Measurements from ENCODE around the gene DMRT1.
"Not testable (repeated sequence)": the region's sequence is repeated elsewhere in the genome, so short reads cannot be mapped to it uniquely, and the experiment has no call there.

DMRT1 gene

GRCh38 chr9:998299-999110, 157.0 kb downstream of the DMRT1 start:
- not testable (repeated sequence) for DNase-seq (ENCODE audit: low spot score)

- no peak for DNase-seq (ENCODE audit: low spot score)
These were observed 160.3 kb downstream of the DMRT1 start for GRCh38 chr9:1001838-1002237.

GRCh38 chr9:1002678-1003077, 161.2 kb downstream of the DMRT1 start:
- no peak for DNase-seq (ENCODE audit: low spot score)

- DNase-seq (ENCODE audit: low spot score), result peak; percentile 22
These were observed 163.7 kb downstream of the DMRT1 start for GRCh38 chr9:1005043-1005667.

- no peak for DNase-seq (ENCODE audit: low spot score)
These were observed 165.8 kb downstream of the DMRT1 start for GRCh38 chr9:1007312-1007711.

GRCh38 chr9:1008216-1008615, 166.7 kb downstream of the DMRT1 start:
- DNase-seq (ENCODE audit: low spot score), result no peak

GRCh38 chr9:1009101-1009707, 167.7 kb downstream of the DMRT1 start:
- DNase-seq (ENCODE audit: low spot score), result peak; percentile 38

- no peak for DNase-seq (ENCODE audit: low spot score)
These were observed 171.5 kb downstream of the DMRT1 start for GRCh38 chr9:1013021-1013420.

- DNase-seq (ENCODE audit: low spot score), result no peak
These were observed 172.7 kb downstream of the DMRT1 start for GRCh38 chr9:1014225-1014624.

- DNase-seq (ENCODE audit: low spot score), result no peak
These were observed 173.1 kb downstream of the DMRT1 start for GRCh38 chr9:1014640-1015039.

- DNase-seq (ENCODE audit: low spot score), result no peak
These were observed 176.6 kb downstream of the DMRT1 start for GRCh38 chr9:1018121-1018520.

Data from HuH-7.5 (cell line).